ENCODE measurements around the gene MAPT. TPM values are rescaled to one million over a fixed set of nuclear protein-coding genes. Genes with fewer than 3 reads are reported as not detected.

MAPT gene
- total RNA-seq, 3 donors from 2014 or later (not counting 1 experiment from before 2014, with no cell fraction given) = 0.14 to 1.3 (median 0.58) TPM

DNA sequence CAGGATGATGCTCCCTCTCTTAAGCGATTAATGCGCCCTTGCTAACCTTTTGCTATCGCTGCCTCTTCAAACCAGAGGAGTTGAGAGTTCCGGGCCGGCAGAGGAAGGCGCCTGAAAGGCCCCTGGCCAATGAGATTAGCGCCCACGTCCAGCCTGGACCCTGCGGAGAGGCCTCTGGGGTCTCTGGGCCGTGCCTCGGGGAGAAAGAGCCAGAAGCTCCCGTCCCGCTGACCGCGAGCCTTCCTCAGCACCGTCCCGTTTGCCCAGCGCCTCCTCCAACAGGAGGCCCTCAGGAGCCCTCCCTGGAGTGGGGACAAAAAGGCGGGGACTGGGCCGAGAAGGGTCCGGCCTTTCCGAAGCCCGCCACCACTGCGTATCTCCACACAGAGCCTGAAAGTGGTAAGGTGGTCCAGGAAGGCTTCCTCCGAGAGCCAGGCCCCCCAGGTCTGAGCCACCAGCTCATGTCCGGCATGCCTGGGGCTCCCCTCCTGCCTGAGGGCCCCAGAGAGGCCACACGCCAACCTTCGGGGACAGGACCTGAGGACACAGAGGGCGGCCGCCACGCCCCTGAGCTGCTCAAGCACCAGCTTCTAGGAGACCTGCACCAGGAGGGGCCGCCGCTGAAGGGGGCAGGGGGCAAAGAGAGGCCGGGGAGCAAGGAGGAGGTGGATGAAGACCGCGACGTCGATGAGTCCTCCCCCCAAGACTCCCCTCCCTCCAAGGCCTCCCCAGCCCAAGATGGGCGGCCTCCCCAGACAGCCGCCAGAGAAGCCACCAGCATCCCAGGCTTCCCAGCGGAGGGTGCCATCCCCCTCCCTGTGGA, 88.6 kb downstream of the MAPT start:
- H3K27me3 ChIP-seq (ENCODE audit: control insufficient read depth, insufficient read depth, low read length) = no peaks in the 10 kb centered on the region
- no peaks in the 10 kb centered on the region for H3K9me3 ChIP-seq (ENCODE audit: control insufficient read depth, insufficient read depth, low read length)
- no peak overlapping the region for H3K4me3 Mint-ChIP-seq
- no peaks in the 10 kb centered on the region for H3K4me1 Mint-ChIP-seq
- intact Hi-C loops (cut with micrococcal nuclease) = no loop called here
- no peak overlapping the region for H3K4me3 ChIP-seq (ENCODE audit: low read length)
- TF ChIP-seq, protein P1, sequence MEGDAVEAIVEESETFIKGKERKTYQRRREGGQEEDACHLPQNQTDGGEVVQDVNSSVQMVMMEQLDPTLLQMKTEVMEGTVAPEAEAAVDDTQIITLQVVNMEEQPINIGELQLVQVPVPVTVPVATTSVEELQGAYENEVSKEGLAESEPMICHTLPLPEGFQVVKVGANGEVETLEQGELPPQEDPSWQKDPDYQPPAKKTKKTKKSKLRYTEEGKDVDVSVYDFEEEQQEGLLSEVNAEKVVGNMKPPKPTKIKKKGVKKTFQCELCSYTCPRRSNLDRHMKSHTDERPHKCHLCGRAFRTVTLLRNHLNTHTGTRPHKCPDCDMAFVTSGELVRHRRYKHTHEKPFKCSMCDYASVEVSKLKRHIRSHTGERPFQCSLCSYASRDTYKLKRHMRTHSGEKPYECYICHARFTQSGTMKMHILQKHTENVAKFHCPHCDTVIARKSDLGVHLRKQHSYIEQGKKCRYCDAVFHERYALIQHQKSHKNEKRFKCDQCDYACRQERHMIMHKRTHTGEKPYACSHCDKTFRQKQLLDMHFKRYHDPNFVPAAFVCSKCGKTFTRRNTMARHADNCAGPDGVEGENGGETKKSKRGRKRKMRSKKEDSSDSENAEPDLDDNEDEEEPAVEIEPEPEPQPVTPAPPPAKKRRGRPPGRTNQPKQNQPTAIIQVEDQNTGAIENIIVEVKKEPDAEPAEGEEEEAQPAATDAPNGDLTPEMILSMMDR (IDR thresholded peaks at IDR 0.05) = no peak
- peaks cover 0 to 3% of the 10 kb centered on the region in 2 donors for H3K27me3 Mint-ChIP-seq (ENCODE audit: low read depth in 2 of 2)
- H3K4me1 ChIP-seq (ENCODE audit: control insufficient read depth, insufficient read depth, low read length) = no peaks in the 10 kb centered on the region
- H3K27ac Mint-ChIP-seq = no peak overlapping the region
- no peaks in the 10 kb centered on the region for H3K36me3 Mint-ChIP-seq
- 93% methylated on average over 41 of the region's 41 CpGs for WGBS (ENCODE audit: insufficient coverage)
- DNase-seq = no peak
- no peaks in the 10 kb centered on the region for H3K9me3 Mint-ChIP-seq
- H3K27ac ChIP-seq (ENCODE audit: low read length) = no peak overlapping the region
- no peak for ATAC-seq
- no peaks in the 10 kb centered on the region for H3K36me3 ChIP-seq (ENCODE audit: control insufficient read depth, insufficient read depth, low read length)

DNA sequence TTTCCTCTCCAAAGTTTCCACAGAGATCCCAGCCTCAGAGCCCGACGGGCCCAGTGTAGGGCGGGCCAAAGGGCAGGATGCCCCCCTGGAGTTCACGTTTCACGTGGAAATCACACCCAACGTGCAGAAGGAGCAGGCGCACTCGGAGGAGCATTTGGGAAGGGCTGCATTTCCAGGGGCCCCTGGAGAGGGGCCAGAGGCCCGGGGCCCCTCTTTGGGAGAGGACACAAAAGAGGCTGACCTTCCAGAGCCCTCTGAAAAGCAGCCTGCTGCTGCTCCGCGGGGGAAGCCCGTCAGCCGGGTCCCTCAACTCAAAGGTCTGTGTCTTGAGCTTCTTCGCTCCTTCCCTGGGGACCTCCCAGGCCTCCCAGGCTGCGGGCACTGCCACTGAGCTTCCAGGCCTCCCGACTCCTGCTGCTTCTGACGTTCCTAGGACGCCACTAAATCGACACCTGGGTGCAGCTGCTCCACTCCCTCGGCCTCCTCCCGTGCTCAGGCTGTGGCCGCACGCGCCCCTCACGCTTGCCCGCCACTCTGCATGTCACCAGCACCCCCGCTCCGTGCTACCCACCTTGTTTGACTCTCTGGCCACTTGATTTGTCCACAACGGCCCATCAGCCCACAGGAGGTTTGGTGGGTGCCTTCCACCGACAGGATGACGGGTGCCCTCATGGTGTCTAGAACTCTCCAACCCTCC, 89.4 kb downstream of the MAPT start:
- intact Hi-C loops (cut with micrococcal nuclease) = no loop called here
- WGBS (ENCODE audit: insufficient coverage) = 83% methylated on average over 31 of the region's 31 CpGs

DNA sequence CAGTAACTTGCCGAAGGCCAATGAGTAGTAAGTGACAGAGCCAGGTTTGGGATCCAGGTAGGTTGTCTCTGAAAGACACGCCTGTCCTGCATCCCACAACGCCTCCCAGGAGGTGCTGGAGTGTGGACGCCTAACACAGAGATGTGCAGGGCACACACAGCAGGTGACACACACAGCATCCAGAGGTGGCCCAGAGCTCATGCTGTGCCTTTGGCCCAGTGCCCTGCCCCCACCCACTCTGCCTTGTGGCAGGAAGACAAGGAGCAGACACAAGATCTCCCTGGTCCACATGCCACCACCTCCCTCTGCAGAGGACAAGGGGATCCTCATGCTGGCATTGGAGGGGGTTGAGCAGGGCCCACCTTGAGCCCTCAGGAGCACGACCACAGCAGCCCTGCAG, 90.0 kb downstream of the MAPT start:
- Mint-ChIP-seq H3K27me3 (ENCODE audit: low read depth in 2 of 2) (peaks cover 0 to 3% of the 10 kb centered on the region in 2 donors), H3K4me1 (no peaks in the 10 kb centered on the region), H3K4me3 (no peak overlapping the region), H3K9me3 (no peaks in the 10 kb centered on the region), H3K36me3 (no peaks in the 10 kb centered on the region), H3K27ac (no peak overlapping the region)
- Histone ChIP-seq H3K4me3 (ENCODE audit: low read length) (no peak overlapping the region), H3K27ac (ENCODE audit: low read length) (no peak overlapping the region), H3K4me1 (ENCODE audit: control insufficient read depth, insufficient read depth, low read length) (no peaks in the 10 kb centered on the region), H3K9me3 (ENCODE audit: control insufficient read depth, insufficient read depth, low read length) (no peaks in the 10 kb centered on the region), H3K36me3 (ENCODE audit: control insufficient read depth, insufficient read depth, low read length) (no peaks in the 10 kb centered on the region), H3K27me3 (ENCODE audit: control insufficient read depth, insufficient read depth, low read length) (no peaks in the 10 kb centered on the region)
- TF ChIP-seq, protein P1 (IDR thresholded peaks at IDR 0.05) = no peak
- DNase-seq = no peak
- intact Hi-C loops (cut with micrococcal nuclease) = no loop called here
- no peak for ATAC-seq
- 86% methylated on average over 5 of the region's 5 CpGs for WGBS (ENCODE audit: insufficient coverage)

More for the DNA sequence above, 89.4 kb downstream of the MAPT start:
- H3K27me3 Mint-ChIP-seq (ENCODE audit: low read depth in 2 of 2) = peaks cover 0 to 3% of the 10 kb centered on the region in 2 donors
- H3K27ac Mint-ChIP-seq = no peak overlapping the region
- Histone ChIP-seq H3K27me3 (ENCODE audit: control insufficient read depth, insufficient read depth, low read length) (no peaks in the 10 kb centered on the region), H3K9me3 (ENCODE audit: control insufficient read depth, insufficient read depth, low read length) (no peaks in the 10 kb centered on the region), H3K4me1 (ENCODE audit: control insufficient read depth, insufficient read depth, low read length) (no peaks in the 10 kb centered on the region), H3K36me3 (ENCODE audit: control insufficient read depth, insufficient read depth, low read length) (no peaks in the 10 kb centered on the region), H3K4me3 (ENCODE audit: low read length) (no peak overlapping the region), H3K27ac (ENCODE audit: low read length) (no peak overlapping the region)
- H3K36me3 Mint-ChIP-seq = no peaks in the 10 kb centered on the region
- no peak overlapping the region for H3K4me3 Mint-ChIP-seq
- DNase-seq (no peak), ATAC-seq (no peak)
- no peaks in the 10 kb centered on the region for H3K9me3 Mint-ChIP-seq
- H3K4me1 Mint-ChIP-seq = no peaks in the 10 kb centered on the region
- TF ChIP-seq, protein P1 (IDR thresholded peaks at IDR 0.05) = no peak

All from natural killer cell (primary cell).